ENCODE measurements around the gene RTL9. TPM values are rescaled to one million over a fixed set of nuclear protein-coding genes. Genes with fewer than 3 reads are reported as not detected.

Gene RTL9
- polyA plus RNA-seq (2012; rRNA removed) = 0.02 and 0.05 TPM in 2 replicates
- polyA plus RNA-seq (2012; cell fraction: cytosol; rRNA removed) = 0.03 and 0.05 TPM in 2 replicates
- 0.11 and 0.19 TPM in 2 replicates for polyA plus RNA-seq (2012; cell fraction: nucleus; rRNA removed)

GRCh38 chrX:110358548-110358947 lies at the start of gene RTL9:
Gene RTL9, plus strand, starts transcription at chrX:110358848. Its CDS starts 91,770 bp downstream, at chrX:110450618.
- WGBS (ENCODE audit: low lambda C conversion rate) = 36% methylated on average over 2 of the region's 2 CpGs
- Histone ChIP-seq H3K4me3 (ENCODE audit: low read depth in 2 of 2, low read length in 1 of 2) (no peak within 1 kb of the TSS), H3K79me2 (ENCODE audit: insufficient read depth) (no peaks in the 10 kb centered on the region), H3K27ac (ENCODE audit: low read depth in 2 of 2, low read length in 1 of 2) (no peak within 1 kb of the TSS), H3K4me1 (ENCODE audit: control insufficient read depth in 1 of 2, insufficient read depth in 2 of 2, low read depth in 1 of 2, low read length in 1 of 2) (no peaks in the 10 kb centered on the region), H4K20me1 (ENCODE audit: insufficient read depth) (no peaks in the 10 kb centered on the region), H3K9me3 (no peaks in the 10 kb centered on the region), H3F3A (replicated peaks; ENCODE audit: insufficient read depth) (no peaks in the 10 kb centered on the region), H3K36me3 (replicated peaks in 1 of 2; ENCODE audit: control insufficient read depth in 1 of 2, insufficient read depth in 2 of 2, low read length in 1 of 2) (no peaks in the 10 kb centered on the region), H3K4me2 (no peak within 1 kb of the TSS), H3K9ac (no peak within 1 kb of the TSS), H3K27me3 (ENCODE audit: insufficient read depth) (no peaks in the 10 kb centered on the region), H3K9me2 (no peaks in the 10 kb centered on the region), H2AFZ (ENCODE audit: low read depth) (no peak within 1 kb of the TSS)
- TF ChIP-seq SMC3 (IDR thresholded peaks at IDR 0.05; ENCODE audit: low read depth, low read length) = no peak
- ChIA-PET POLR2A (no interaction called here), CTCF (interaction anchor here (0.7 kb wide), 1 partner anchor 17 kb away, joined by 3 read pairs; no protein-coding TSS in a partner anchor)
- DNase-seq = no peak

DNA sequence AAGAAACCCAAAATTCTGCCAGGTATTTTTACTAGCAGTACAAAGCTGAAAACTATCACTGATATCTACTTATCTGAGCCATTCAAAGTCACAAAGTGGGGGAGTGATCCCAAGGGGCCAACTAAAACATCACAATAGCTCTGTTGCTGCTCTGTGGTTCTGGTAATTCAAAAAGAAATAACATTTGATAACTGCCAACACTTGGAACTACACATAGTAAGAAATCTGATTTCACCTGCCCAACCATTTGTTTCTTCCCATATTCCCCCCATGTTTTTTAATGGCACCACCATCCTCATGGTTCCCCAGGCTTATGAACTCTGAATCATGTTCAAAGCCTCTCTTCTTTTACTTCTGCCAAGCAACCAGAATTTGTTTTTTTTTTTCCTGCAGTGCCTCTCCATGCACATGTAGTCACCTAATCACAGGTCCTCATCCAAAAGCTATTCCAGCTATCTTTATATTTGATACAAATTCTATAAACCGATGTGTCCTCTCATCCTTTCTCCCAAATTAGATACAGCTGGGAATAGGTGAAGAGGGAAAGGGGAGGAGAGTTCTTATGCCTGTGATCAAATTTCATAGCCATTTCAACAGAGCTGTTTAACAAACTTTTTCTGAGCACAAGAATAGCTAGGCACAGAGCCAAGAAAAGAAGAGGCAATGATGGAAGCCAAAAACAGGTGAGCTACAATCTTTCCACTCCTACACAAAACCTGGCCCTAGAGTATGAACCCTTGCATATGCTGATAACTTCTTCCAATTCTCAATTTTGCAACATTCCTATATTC lies 48.5 kb upstream of the RTL9 start:
- Histone ChIP-seq H3K9ac (no peak overlapping the region), H4K20me1 (ENCODE audit: insufficient read depth) (no peaks in the 10 kb centered on the region), H3K4me2 (no peak overlapping the region), H2AFZ (ENCODE audit: low read depth) (no peak overlapping the region), H3K36me3 (replicated peaks in 1 of 2; ENCODE audit: control insufficient read depth in 1 of 2, insufficient read depth in 2 of 2, low read length in 1 of 2) (no peaks in the 10 kb centered on the region), H3K9me3 (no peaks in the 10 kb centered on the region), H3F3A (replicated peaks; ENCODE audit: insufficient read depth) (peaks cover 4% of the 10 kb centered on the region), H3K4me1 (ENCODE audit: control insufficient read depth in 1 of 2, insufficient read depth in 2 of 2, low read depth in 1 of 2, low read length in 1 of 2) (no peaks in the 10 kb centered on the region; a peak in 1 of 4 replicates), H3K79me2 (ENCODE audit: insufficient read depth) (peaks cover 22% of the 10 kb centered on the region), H3K9me2 (no peaks in the 10 kb centered on the region), H3K27ac (ENCODE audit: low read depth in 2 of 2, low read length in 1 of 2) (no peak overlapping the region), H3K4me3 (ENCODE audit: low read depth in 2 of 2, low read length in 1 of 2) (no peak overlapping the region), H3K27me3 (ENCODE audit: insufficient read depth) (no peaks in the 10 kb centered on the region)
- WGBS (ENCODE audit: low lambda C conversion rate) = 39% methylated on average over 1 of the region's 1 CpG
- no peak for TF ChIP-seq TAF1 (IDR thresholded peaks at IDR 0.05; ENCODE audit: borderline replicate concordance, low read depth, low read length)
- no peak for TF ChIP-seq EP300 (IDR thresholded peaks at IDR 0.05; ENCODE audit: borderline replicate concordance in 1 of 2, low read depth in 1 of 2, low read length in 1 of 2)
- TF ChIP-seq, protein P1, sequence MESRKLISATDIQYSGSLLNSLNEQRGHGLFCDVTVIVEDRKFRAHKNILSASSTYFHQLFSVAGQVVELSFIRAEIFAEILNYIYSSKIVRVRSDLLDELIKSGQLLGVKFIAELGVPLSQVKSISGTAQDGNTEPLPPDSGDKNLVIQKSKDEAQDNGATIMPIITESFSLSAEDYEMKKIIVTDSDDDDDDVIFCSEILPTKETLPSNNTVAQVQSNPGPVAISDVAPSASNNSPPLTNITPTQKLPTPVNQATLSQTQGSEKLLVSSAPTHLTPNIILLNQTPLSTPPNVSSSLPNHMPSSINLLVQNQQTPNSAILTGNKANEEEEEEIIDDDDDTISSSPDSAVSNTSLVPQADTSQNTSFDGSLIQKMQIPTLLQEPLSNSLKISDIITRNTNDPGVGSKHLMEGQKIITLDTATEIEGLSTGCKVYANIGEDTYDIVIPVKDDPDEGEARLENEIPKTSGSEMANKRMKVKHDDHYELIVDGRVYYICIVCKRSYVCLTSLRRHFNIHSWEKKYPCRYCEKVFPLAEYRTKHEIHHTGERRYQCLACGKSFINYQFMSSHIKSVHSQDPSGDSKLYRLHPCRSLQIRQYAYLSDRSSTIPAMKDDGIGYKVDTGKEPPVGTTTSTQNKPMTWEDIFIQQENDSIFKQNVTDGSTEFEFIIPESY (IDR thresholded peaks at IDR 0.05; ENCODE audit: borderline replicate concordance, low read depth) = no peak
- TF ChIP-seq, protein P2, sequence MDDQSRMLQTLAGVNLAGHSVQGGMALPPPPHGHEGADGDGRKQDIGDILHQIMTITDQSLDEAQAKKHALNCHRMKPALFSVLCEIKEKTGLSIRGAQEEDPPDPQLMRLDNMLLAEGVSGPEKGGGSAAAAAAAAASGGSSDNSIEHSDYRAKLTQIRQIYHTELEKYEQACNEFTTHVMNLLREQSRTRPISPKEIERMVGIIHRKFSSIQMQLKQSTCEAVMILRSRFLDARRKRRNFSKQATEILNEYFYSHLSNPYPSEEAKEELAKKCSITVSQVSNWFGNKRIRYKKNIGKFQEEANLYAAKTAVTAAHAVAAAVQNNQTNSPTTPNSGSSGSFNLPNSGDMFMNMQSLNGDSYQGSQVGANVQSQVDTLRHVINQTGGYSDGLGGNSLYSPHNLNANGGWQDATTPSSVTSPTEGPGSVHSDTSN (IDR thresholded peaks at IDR 0.05) = no peak
- TF ChIP-seq YY1 (IDR thresholded peaks at IDR 0.05; ENCODE audit: low read depth) = no peak
- no peak for TF ChIP-seq TCF12 (IDR thresholded peaks at IDR 0.05)
- TF ChIP-seq RCOR1 (IDR thresholded peaks at IDR 0.05; ENCODE audit: low read length) = no peak
- no peak for TF ChIP-seq FOSL2 (IDR thresholded peaks at IDR 0.05; ENCODE audit: borderline replicate concordance, low read depth)
- no peak for TF ChIP-seq JUND (IDR thresholded peaks at IDR 0.05)
- DNase-seq = no peak
- ChIA-PET POLR2A (no interaction called here), CTCF (interaction anchor here (1.2 to 1.8 kb wide), 3 partner anchors 98 to 164 kb away, joined by 3 to 5 read pairs (median 4); no protein-coding TSS in a partner anchor)

All from SK-N-SH (cell line).